SK-N-SH (cell line): Measurements from ENCODE around the gene RASAL2. TPM values are rescaled to one million over a fixed set of nuclear protein-coding genes. Genes with fewer than 3 reads are reported as not detected.

ENCODE experiments used
- CTCF ChIA-PET: fragments of 300-600, 350-600 bp; formaldehyde crosslinking; extraction: SDS; loops from one replicate; lab custom pipeline; 2021; lab: Yijun Ruan, JAX
- POLR2A ChIA-PET: fragments of 350-600 bp; sonication (Branson Sonifier 250); formaldehyde crosslinking; extraction: SDS; loops from one replicate; lab custom pipeline; 2020; ENCODE audit warnings: antibody characterized with exemption, inconsistent platforms; lab: Yijun Ruan, JAX
- DNase-seq: peaks from one replicate; pipeline ENCODE4 v3.0.0; 2012
- H2AFZ ChIP-seq: fragments of 200-600 bp; sonication (generic); 2 replicates; pipeline ENCODE4 v1.8.1; 2016; ENCODE audit warnings: antibody characterized with exemption, mild to moderate bottlenecking, low read depth
- H3F3A ChIP-seq: fragments of 200-600 bp; sonication (generic); replicated peaks from 2 replicates; pipeline ENCODE3; 2016; ENCODE audit warnings: antibody characterized with exemption, mild to moderate bottlenecking; ENCODE audit not compliant: insufficient read depth
- H3K27ac ChIP-seq, 2 experiments: fragments of 200-500 bp in 1 of 2; fragments of 200-600 bp in 1 of 2; sonication (Bioruptor generic) in 1 of 2; sonication (generic), shearing (Covaris generic) in 1 of 2; 2 replicates each; pipeline versions ENCODE4 v1.5.1 to v1.6.1; 2014 to 2016; ENCODE audit warnings: low read depth in 2 of 2, inconsistent platforms in 1 of 2, low read length in 1 of 2, mild to moderate bottlenecking in 1 of 2, mixed read lengths in 1 of 2
- H3K27me3 ChIP-seq: fragments of 200-600 bp; sonication (generic), shearing (Covaris generic); 2 replicates; pipeline ENCODE4 v1.6.1; 2016; ENCODE audit warnings: mixed run types; ENCODE audit not compliant: insufficient read depth
- H3K36me3 ChIP-seq, 2 experiments: fragments of 200-500 bp in 1 of 2; fragments of 200-600 bp in 1 of 2; sonication (Bioruptor generic) in 1 of 2; sonication (generic) in 1 of 2; replicated peaks in 1 of 2; 2 replicates each; pipeline versions ENCODE3 to v1.5.1; 2014 to 2016; ENCODE audit warnings: low read length in 1 of 2, mild to moderate bottlenecking in 1 of 2; ENCODE audit not compliant: insufficient read depth in 2 of 2, control insufficient read depth in 1 of 2
- H3K4me1 ChIP-seq, 2 experiments: fragments of 200-500 bp in 1 of 2; fragments of 200-600 bp in 1 of 2; sonication (Bioruptor generic) in 1 of 2; sonication (generic), shearing (Covaris generic) in 1 of 2; 2 replicates each; pipeline versions ENCODE4 v1.5.1 to v1.6.1; 2014 to 2016; ENCODE audit warnings: low read depth in 1 of 2, low read length in 1 of 2, mixed run types in 1 of 2; ENCODE audit not compliant: insufficient read depth in 2 of 2, control insufficient read depth in 1 of 2
- H3K4me2 ChIP-seq: fragments of 200-600 bp; sonication (generic), shearing (Covaris generic); 2 replicates; pipeline ENCODE4 v1.6.1; 2017; ENCODE audit warnings: mixed run types
- H3K4me3 ChIP-seq, 2 experiments: fragments of 200-500 bp in 1 of 2; fragments of 200-600 bp in 1 of 2; sonication (Bioruptor generic) in 1 of 2; sonication (generic), shearing (Covaris generic) in 1 of 2; 2 replicates each; pipeline versions ENCODE4 v1.5.1 to v1.8.1; 2014 to 2016; ENCODE audit warnings: low read depth in 2 of 2, inconsistent platforms in 1 of 2, low read length in 1 of 2, mild to moderate bottlenecking in 1 of 2, mixed read lengths in 1 of 2, moderate library complexity in 1 of 2
- H3K79me2 ChIP-seq: fragments of 200-600 bp; sonication (generic); 2 replicates; pipeline ENCODE4 v1.8.1; 2017; ENCODE audit warnings: mild to moderate bottlenecking; ENCODE audit not compliant: insufficient read depth
- H3K9ac ChIP-seq: fragments of 200-600 bp; sonication (generic); 2 replicates; pipeline ENCODE4 v1.6.1; 2017; ENCODE audit warnings: mixed run types
- H3K9me2 ChIP-seq: fragments of 200-600 bp; sonication (generic); 2 replicates; pipeline ENCODE4 v1.6.1; 2017; ENCODE audit warnings: mixed run types
- H3K9me3 ChIP-seq: fragments of 200-600 bp; sonication (generic); 2 replicates; pipeline ENCODE4 v1.6.1; 2017; ENCODE audit warnings: mixed run types, mild to moderate bottlenecking, moderate library complexity
- H4K20me1 ChIP-seq: fragments of 200-600 bp; sonication (generic); 2 replicates; pipeline ENCODE4 v1.6.1; 2017; ENCODE audit warnings: mild to moderate bottlenecking, mixed run types; ENCODE audit not compliant: insufficient read depth
- ELF1 ChIP-seq: IDR thresholded peaks from 2 replicates; pipeline ENCODE4 v1.4.0; 2012
- FOXJ3 ChIP-seq: sonication (generic); formaldehyde crosslinking; IDR thresholded peaks from 2 replicates; pipeline ENCODE4 v1.5.1; 2020; ENCODE audit warnings: mild to moderate bottlenecking, missing genetic modification reagents
- GABPA ChIP-seq: IDR thresholded peaks from 2 replicates; pipeline ENCODE4 v1.4.0; 2012; ENCODE audit warnings: low read depth, mild to moderate bottlenecking
- MAX ChIP-seq: IDR thresholded peaks from 2 replicates; pipeline ENCODE4 v1.4.0; 2012; ENCODE audit warnings: low read depth
- MXI1 ChIP-seq: IDR thresholded peaks from 2 replicates; pipeline ENCODE4 v1.6.1; 2012; ENCODE audit warnings: mild to moderate bottlenecking, low read depth, low read length, improper control_type of control experiment
- NFIC ChIP-seq: IDR thresholded peaks from 2 replicates; pipeline ENCODE4 v1.4.0; 2012; ENCODE audit warnings: borderline replicate concordance
- NRF1 ChIP-seq: IDR thresholded peaks from 2 replicates; pipeline ENCODE4 v1.6.1; 2012; ENCODE audit warnings: low read depth, mild to moderate bottlenecking, low read length
- POLR2AphosphoS5 ChIP-seq: IDR thresholded peaks from 2 replicates; pipeline ENCODE4 v1.6.1; 2012; ENCODE audit warnings: low read depth, low read length
- RAD21 ChIP-seq: IDR thresholded peaks from 2 replicates; pipeline ENCODE4 v1.6.1; 2012; ENCODE audit warnings: mild to moderate bottlenecking, low read length
- RCOR1 ChIP-seq: fragments of 150-350 bp; IDR thresholded peaks from 2 replicates; pipeline ENCODE4 v1.6.1; 2017; ENCODE audit warnings: antibody characterized with exemption, low read length
- REST ChIP-seq: IDR thresholded peaks from 2 replicates; pipeline ENCODE4 v1.6.1; 2012; ENCODE audit warnings: mild to moderate bottlenecking, low read depth, low read length, moderate library complexity
- SIN3A ChIP-seq: IDR thresholded peaks from 2 replicates; pipeline ENCODE4 v1.6.1; 2012; ENCODE audit warnings: low read depth, mild to moderate bottlenecking, low read length, moderate library complexity, borderline replicate concordance
- SMC3 ChIP-seq: IDR thresholded peaks from 2 replicates; pipeline ENCODE4 v1.6.1; 2012; ENCODE audit warnings: low read depth, low read length, improper control_type of control experiment
- TCF12 ChIP-seq: IDR thresholded peaks from 2 replicates; pipeline ENCODE4 v1.4.0; 2012
- TEAD4 ChIP-seq: IDR thresholded peaks from 2 replicates; pipeline ENCODE4 v1.4.0; 2012; ENCODE audit warnings: mild to moderate bottlenecking, borderline replicate concordance; ENCODE audit not compliant: insufficient read depth
- ZBTB33 ChIP-seq: IDR thresholded peaks from 2 replicates; pipeline ENCODE4 v1.4.0; 2012; ENCODE audit warnings: low read depth, borderline replicate concordance
- WGBS: methylation state at CpG from one replicate; pipeline ENCODE4 v1.1.6; 2017; ENCODE audit warnings: low lambda C conversion rate; 5-methylcytosine and 5-hydroxymethylcytosine counted together
- polyA plus RNA-seq, 3 experiments: library from polyadenylated mRNA; depleted of rRNA; stranded (reverse); fragments of >200 nt; gene quantifications; 2 replicates each; pipeline ENCODE4 v1.2.3, GENCODE V29; 2012

Gene RASAL2
- polyA plus RNA-seq, 1 of the 3 experiments (the other 2 are of a cell fraction): 6.9 TPM

GRCh38 chr1:178174539-178174938, 80.6 kb downstream of the RASAL2 start:
- no peaks in the 10 kb centered on the region for H3K9me3 ChIP-seq
- no peak for DNase-seq
- no peak overlapping the region for H3K4me3 ChIP-seq
- CTCF ChIA-PET: interaction anchor here (1.0 kb wide), 1 partner anchor 228 kb away, joined by 3 read pairs; no protein-coding TSS in a partner anchor
- H3K9ac ChIP-seq: no peak overlapping the region
- H3F3A ChIP-seq: no peaks in the 10 kb centered on the region
- no peak overlapping the region for H3K27ac ChIP-seq
- H2AFZ ChIP-seq: no peak overlapping the region
- no peaks in the 10 kb centered on the region for H3K36me3 ChIP-seq
- TF ChIP-seq NFIC (no peak), MAX (no peak), NRF1 (no peak), MXI1 (no peak), GABPA (no peak), ZBTB33 (no peak), ELF1 (no peak), TEAD4 (no peak), TCF12 (no peak), SIN3A (no peak), REST (no peak), FOXJ3 (CRISPR knock-in tag) (no peak), POLR2AphosphoS5 (no peak), RAD21 (no peak), RCOR1 (no peak), SMC3 (no peak)
- H3K4me1 ChIP-seq: peaks cover 0 to 6% of the 10 kb centered on the region in 2 experiments; a peak in 3 of 4 replicates
- no peaks in the 10 kb centered on the region for H3K9me2 ChIP-seq
- WGBS: 65% methylated on average over 1 of the region's 1 CpG
- POLR2A ChIA-PET: no interaction called here
- H3K79me2 ChIP-seq: peaks cover 72% of the 10 kb centered on the region; the same call in 1 of the 2 replicates
- no peaks in the 10 kb centered on the region for H3K27me3 ChIP-seq
- no peaks in the 10 kb centered on the region for H4K20me1 ChIP-seq
- H3K4me2 ChIP-seq: no peak overlapping the region
